Liver (tissue), 3 donors: ENCODE data around the gene CCPG1.

Experiments used
- CTCF ChIP-seq: fragments of 150-350 bp; IDR thresholded peaks from 2 replicates; pipeline ENCODE4 v1.5.1; 2017; ENCODE audit warnings: improper control_type of control experiment, low read depth, low read length; ENCODE audit not compliant: missing input control
- EGR1 ChIP-seq, 2 donors: IDR thresholded peaks; 2 replicates each; pipeline ENCODE4 v1.6.1; 2016 to 2018; ENCODE audit warnings: antibody characterized with exemption in 2 of 2, low read depth in 2 of 2
- REST ChIP-seq: IDR thresholded peaks from 2 replicates; pipeline ENCODE4 v1.6.1; 2016; ENCODE audit warnings: antibody characterized with exemption, mild to moderate bottlenecking
- YY1 ChIP-seq: IDR thresholded peaks from 2 replicates; pipeline ENCODE4 v1.6.1; 2016; ENCODE audit warnings: antibody characterized with exemption, mild to moderate bottlenecking
- donor health status: healthy.
- donor health status: healthy.

- TF ChIP-seq CTCF (no peak), REST (no peak), EGR1 (IDR thresholded peaks at IDR 0.05; ENCODE audit: low read depth in 2 of 2) (no peak), YY1 (no peak)
Observed at GRCh38 chr15:55356985-55357585, 51.1 kb downstream of the CCPG1 start.
